HG03159 (cell line): Measurements from ENCODE around the gene INF2.
A peak's percentile ranks its signal among the peaks of the same experiment; 100 is the strongest.
"Not testable (repeated sequence)": the region's sequence is repeated elsewhere in the genome, so short reads cannot be mapped to it uniquely, and the experiment has no call there.

Source experiments
- ATAC-seq: cut with Tn5 transposase; IDR thresholded peaks from one replicate; pipeline ENCODE4 v1.9.1; 2021; ENCODE audit warnings: mild to moderate bottlenecking, moderate library complexity; ENCODE audit not compliant: unreplicated experiment

Gene INF2

DNA sequence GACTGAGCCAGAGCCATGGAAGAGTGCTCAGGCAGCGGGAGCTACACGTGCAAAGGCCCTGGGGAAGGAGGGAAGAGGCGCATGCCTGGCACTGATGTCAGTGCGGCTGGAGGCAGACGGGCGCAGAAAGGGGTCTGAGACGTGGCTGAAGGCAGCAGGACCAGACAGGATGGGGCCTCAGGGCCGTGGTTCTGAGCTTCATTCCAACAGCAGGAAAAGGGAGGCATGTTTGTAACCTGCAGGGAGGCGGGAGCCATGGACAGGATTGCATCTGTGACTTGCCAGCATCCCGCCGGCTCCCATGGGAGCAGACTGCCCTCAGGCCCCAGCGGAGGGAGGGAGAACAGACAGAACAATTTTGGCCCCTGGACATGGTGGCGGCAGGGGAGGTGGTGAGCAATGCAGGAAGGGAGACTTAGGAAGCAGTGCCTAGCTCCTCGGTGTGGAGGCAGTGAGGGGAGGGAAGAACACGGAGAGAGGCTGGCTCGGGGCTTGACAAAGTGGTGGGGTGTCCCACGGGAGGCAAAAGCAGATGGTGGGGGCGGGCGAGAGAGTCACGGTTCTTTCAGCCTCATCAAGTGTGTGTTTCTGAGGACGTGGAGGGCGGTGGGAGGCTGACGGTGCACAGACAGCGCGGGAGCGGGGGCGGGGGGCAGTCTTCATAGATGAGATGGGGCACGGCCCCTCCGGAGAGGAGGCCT, 33.3 kb upstream of the INF2 start:
- no peak for ATAC-seq

DNA sequence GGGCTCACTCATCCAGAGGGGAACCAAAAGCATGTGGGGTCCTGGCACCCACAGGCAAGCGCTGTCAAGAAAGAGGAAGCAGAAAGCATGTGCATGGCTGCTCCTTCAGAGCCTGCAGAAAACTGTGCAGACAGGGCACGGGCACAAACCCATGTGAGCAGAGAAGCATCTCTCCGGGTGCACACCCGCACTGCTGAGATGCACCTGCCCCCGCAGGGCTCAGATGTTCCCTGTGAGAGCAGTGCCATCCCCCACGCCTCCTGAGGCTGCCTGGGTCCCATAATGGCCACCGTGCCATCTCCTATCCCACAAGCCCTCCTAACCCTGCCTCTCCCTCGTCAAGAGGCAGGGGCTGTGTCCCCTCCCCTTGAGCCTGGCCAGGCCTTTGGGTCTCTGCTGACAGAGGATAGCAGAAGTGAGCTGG, 32.3 kb upstream of the INF2 start:
- peak; percentile 37 for ATAC-seq

DNA sequence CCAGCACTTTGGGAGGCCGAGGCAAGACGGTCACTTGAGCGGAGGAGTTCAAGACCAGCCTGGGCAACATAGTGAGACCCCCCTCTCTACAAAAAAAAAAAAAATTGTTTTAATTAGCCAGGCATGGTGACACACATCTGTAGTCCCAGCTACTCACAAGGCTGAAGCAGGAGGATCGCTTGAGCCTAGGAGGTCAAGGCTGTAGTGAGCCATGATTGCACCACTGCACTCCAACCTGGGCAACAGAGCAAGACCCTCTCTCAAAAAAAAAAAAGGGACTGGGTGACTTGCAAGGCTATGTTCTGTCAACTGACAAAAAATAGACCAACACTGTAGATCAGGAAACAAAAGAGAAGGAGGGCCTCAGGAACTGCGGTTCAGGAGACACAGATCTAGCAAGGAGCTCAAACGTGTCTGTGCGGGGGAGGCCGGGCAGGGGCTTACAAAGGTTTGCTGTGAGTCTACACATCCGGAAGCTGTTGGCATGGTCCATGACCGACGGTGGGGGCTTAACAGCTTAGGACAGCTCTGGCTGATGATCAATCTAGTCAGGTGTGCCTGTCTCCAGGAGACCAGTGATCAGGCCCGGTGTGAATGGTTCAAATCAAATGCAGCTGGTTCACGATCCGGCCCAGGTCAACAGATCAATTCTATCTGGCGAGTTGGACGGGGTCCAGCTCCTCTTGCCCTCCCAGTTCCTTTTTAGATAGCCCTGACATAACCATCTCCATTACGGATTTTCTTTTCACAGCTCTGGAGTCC, 31.7 kb upstream of the INF2 start:
- peak; percentile 58 for ATAC-seq

DNA sequence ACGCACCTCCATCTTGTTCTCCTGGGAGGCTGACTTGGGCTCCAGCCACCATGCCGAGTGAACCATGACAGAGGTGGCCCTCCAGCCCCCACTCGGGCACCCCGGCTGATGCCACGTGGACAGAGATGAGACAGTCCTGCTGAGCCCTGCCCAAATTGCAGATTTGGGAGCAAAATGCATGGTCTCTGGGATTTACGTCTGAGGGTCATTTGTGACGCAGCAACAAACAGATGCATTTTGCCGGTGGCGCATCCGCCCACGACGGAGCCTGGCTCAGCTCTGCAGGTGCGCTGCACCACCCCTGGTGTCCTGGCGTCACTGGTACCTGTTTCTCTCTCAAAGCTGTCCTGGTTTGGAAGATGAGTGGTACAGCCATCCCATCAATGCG, 31.1 kb upstream of the INF2 start:
- ATAC-seq: no peak

DNA sequence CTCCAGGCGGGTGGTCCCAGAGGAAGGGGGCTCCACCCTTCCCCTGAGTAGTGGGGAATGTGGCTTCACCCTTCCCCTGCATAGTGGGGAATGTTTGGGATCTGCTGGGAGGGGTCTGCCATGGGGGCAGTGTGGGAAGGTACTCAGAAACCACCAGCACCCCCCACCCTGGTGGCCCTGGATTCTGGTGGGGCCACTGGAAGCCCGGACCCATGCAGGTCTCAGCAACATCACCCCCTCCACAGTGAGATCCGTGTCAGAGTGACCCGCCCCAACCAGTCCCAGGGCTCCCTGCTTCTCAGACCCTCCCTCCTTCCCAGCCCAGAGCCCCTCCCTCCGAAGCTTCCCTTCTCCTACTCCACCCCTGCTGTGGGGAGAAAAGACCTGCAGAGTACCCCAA, 30.3 kb upstream of the INF2 start:
- ATAC-seq: no peak

DNA sequence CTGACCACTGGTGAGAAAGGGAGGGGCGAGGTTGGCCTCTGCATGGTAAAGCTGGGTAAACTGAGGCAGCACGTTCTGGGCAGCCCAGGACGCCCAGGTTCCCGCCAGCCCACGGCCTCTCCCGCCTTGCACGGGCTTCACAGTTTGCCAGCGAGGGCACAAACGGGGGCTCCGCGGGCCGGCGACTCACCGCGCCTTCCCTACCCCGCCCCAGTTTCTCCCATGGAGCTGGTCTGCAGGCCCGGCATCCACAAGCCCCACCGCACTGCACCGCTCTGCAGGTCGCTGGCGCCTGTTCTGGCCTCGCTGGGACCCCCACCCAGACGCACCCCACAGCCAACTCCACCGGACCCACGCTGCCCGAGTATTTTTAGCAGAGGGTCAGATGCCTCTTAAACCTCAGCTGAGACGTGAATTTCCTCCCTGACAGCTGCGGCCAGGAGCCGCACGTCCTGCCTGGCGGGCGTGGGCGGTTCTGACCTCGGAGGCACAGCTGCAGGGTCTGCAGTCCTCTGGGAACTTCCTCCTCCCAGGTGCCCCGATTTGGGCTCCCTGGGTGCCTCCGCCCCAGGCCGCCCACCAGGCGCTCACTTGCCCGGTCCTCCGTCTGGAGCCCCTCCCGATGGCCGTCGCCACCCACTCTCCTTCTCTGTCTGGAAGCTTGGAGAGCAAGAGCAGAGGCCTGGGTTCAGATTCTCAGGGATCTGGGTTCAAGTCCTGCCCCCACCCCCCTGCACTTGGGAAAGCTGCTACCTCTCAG, 29.5 kb upstream of the INF2 start:
- ATAC-seq: no peak

DNA sequence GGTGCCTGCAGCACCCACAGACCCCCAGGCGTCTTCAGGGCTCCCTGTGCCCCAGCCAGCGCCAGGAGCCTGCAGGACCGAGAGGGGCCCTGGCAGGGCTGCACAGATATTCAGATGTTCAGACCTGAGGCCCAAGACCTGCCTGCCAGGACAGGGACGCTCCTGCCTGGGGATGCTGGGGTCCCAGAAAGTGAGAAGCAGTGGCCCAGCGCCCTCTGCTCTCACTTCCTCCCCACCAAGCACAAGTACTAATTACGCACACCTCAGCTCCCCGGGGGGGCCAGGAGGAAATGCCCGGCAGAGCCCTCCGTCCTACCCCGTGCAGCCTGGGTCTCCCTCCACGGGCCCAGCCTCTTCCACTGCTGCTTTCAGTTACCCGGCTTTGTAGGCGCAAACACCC, 28.8 kb upstream of the INF2 start:
- peak; percentile 37 for ATAC-seq

DNA sequence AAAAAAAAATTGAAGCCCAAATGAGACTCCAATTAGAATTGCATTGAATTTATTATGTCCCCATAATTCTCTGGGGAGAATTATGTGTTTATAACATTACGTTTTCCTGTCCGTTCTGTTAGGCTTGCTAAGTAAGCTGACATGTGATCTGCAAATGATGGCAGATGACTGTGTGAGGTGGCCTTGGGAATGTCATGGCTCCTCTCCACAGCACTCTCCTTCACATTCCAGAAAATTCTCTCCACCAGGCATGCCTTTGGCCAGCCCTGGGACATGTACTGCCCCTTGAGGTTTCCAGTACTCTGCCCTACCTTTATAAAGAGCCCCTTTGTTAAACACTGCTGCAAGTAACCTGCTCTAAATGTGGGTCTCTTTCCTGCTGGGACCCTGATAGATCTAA, 28.3 kb upstream of the INF2 start:
- ATAC-seq: no peak

DNA sequence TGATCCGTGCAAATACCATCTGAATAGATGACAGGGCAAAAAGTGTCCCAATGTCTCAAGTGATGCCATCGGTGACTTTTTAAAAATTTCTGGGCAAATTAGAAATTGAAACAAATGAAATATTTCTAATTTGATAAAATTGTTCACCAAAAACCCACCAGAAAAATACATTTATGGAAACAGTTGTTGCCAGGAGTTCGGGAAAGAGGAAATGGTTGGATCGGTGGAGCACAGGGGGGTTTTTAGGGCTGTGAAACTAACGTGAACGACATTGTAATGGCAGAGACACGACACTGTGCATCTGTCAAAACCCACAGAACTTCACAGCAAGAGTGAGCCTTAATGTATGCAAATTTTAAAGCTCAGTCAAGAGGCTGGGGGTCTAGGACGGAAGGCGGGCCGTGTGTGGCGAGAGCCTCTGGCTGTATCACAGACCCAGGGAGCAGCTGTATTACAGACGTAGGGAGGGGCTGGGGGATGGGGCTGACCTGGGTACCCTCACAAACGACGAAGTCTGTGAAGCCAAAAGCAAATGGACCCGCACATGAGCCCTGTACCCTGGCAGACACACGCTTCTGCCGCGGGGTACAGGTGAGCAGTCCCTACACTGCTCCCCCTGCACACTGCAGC, 27.8 kb upstream of the INF2 start:
- ATAC-seq: not testable (repeated sequence)

DNA sequence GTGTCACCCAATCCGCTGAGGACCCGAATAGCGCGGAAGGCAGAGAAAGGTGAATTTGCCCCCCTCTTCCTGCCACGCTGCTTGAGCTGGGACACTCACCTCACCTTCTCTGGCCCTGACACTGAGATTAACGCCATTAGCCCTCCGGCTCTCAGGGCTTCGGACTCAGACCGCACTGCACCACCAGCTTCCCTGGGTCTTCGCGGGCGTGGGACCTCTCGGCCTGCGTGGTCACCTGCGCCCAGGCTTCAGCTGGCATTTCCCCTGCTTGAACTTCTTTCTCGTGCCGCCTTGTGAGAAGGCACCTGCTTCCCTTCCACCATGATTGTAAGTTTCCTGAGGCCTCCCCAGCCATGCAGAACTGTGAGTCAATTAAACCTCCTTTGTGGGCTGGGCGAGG, 26.9 kb upstream of the INF2 start:
- ATAC-seq: not testable (repeated sequence)

DNA sequence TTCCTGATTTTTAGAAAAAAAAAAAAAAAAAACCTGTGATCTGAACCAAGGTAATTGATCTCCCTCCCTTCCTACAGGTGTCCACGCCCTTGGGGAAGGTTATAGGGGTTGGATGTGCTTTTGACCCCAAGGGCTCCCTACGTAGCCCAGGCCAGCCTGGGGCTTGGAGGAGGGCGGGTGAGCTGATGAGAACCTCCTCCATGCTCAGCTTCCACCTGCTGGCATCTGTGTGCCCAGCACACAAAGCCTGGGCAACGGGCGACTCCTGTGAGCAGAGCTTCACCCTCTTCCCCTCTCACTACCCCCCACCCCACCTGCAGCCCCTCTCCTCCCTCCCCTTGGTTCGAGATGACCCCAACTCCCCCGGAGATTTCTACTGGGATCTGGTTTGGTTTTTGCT, 25.3 kb upstream of the INF2 start:
- ATAC-seq: no peak

DNA sequence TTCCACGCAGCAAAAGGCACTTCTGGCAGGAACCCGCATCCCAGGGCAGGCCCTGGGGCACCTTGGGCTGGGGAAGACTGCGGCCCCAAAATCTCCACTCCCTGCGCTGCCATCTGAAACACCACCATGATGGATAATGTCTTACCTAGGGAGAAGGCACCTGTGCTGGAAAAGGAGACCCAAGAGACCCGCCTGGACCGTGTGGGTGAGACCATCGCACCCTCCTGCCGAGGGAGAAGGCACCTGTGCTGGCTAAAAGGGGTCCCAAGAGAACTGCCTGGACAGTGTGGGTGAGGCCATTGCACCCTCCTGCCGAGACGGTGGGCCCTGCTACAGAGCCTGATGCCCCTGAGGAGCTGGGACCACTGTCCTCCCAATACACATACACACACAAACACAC, 24.8 kb upstream of the INF2 start:
- ATAC-seq: no peak

DNA sequence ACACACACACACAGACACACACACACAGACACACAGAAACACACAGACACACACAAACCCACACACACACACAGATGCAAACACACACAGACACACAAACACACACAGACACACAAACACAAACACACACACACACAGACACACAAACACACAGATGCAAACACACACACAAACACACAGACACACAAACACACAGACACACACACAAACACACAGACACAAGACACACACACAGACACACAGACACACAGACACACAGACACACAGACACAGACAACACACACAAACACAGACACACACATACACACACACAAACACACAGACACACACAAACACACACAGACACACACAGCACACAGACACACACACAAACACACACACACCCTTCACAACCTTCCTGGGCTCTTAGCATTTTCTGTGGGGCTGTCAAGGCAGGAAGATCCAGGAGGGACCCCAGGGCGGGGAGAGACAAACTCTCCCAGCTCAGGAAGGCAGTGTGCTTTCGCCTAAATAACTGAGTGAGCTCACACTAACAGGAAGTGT, 24.2 kb upstream of the INF2 start:
- ATAC-seq: no peak

DNA sequence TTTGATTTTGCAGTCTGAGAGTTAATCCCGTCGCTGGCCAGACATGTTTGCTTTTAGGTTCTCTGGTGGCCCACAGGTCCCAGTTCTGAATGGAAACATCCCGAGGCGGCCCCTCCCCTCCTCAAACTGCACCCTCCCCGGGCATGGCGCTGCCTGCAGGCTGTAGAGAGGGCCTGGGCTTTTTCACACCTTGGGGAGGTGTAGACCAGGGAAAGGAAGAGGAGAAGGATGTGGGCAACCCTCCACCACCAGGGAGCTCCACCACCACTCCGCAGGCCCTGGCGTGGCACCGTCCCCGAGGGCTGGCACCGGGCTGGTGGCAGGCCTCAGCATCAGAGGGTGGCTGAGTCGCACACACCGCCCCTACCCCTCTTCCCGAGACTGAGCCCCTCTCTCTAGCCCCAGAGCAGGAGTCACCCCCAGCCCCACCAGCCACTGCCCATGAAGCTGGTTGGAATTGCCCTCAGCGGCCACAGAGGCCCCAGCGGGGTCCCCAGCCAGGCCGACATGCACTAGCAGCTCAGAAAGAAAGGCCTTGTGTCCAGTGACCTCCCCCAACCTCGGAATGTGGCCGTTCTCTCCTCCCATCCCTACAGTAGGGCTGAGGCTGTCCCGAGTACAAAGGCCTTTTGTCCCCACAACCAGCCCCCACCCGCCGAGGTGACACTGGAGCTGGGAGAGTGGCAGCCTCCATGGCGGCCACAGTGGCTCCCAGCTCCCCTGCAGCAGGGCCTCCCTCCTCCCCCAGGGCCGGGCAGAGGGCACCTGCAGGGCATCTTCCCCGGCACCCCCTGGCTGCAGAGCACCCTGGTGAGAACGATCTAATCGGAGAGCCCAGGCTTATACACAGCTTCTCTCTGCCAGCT, 23.5 kb upstream of the INF2 start:
- no peak for ATAC-seq

DNA sequence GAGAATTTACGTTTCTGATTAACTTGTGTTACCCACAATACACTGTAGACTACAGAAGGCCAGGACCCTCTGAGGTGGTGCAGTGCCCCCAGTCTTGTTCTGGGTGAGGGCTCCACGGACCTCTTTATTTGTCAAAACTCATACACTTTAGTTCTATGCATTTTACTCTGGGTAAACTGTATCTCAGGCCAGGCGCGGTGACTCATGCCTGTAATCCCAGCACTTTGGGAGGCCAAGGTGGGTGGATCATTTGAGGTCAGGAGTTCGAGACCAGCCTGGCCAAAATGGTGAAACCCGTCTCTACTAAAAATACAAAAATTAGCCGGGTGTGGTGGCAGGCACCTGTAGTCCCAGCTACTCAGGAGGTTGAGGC, 22.9 kb upstream of the INF2 start:
- ATAC-seq: not testable (repeated sequence)

DNA sequence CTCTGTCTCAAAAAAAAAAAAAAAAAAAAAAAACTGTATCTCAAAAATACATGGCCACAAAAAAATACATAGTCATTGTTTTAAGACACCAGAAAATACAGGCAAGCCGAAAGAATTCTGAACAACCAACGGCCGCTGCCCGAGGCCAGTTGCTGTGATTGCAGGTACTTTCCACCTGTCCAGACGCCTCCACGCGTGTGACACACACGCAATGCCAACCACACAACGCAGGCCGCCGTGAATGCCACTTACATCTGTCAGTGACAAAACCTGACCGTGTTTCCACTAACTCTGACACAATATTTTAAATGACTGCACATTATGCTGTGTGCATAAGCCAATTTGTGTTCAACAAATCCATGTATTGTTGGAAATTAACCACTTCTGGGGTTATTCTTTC, 22.4 kb upstream of the INF2 start:
- no peak for ATAC-seq

DNA sequence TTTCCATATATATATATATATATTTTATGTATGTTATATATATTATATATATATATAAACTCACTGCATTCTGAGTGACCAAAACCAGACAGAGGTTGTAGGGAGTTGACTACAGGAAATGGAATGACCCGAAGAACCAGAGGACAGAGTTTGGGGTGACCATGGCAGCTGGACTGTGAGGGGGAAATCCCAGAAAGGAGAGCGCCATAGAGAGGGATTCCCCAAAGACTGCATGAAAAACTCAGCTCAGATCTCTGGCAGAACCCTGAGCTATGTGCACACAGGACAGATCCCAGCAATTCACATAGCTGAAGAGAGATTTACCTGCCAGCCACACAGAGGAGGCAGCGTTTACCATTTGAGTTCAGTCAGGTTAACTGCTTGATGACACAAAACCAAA, 19.7 kb upstream of the INF2 start:
- no peak for ATAC-seq

DNA sequence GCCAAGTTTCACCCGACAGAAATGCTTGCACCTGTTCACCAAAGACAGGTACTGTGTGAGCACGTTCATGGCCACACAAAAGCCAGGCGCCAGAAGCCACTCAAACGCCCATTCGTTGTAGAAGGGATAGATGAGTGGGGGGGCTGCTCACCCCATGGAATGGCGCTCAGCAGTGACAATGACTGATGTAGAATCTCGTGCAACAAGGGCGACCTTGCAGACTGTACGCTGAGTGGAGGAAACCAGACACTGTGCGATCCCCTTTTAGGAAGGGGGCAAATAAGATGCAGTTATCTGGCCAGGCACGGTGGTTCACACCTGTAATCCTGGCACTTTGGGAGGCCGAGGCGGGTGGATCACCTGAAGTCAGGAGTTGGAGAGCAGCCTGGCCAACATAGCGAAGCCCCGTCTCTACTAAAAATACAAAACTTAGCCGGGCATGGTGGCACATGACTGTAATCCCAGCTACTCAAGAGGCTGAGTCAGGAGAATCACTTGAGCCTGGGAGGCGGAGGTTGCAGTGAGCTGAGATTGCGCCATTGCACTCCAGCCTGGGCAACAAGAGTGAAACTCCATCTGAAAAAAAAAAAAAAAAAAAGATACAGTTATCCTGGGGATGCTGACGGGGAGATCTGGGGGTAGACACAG, 18.0 kb upstream of the INF2 start:
- ATAC-seq: not testable (repeated sequence)

DNA sequence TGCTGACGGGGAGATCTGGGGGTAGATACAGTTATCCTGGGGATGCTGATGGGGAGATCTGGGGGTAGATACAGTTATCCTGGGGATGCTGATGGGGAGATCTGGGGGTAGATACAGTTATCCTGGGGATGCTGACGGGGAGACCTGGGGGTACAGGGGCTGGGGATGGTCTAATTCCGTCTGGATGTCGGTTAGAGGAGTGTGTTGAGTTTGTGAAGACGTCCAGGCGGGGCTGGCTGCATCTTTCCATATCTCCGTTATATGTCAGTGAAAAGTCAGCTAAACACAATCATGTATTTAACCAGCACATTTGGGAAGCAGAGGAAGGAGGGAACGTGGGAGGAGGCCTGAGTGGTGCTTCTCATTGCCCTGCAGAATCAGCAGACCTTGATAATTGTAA, 17.3 kb upstream of the INF2 start:
- ATAC-seq: not testable (repeated sequence)

DNA sequence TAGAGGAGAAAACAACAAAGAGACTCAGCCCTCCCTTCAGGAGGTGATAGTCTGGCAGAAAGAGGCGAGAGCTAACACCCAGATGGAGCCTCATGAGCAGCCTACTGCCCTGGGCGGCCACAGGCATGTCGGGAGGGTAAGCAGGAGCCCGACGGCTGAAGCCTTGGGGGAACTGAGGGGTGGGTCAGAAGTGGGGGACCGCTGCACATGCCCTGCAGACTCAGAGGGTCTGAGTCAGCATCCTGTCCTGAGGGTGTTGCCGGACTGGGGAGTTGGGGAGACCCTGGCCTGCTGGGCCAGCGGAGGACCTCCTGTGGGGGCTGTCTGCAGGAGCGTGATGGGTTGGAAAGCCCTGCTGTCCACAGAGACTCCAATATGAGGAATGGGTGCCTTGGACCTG, 15.9 kb upstream of the INF2 start:
- ATAC-seq: no peak
